ENCODE data around the gene FGF12.
A peak's percentile ranks its signal among the peaks of the same experiment; 100 is the strongest.

Gene FGF12

DNA sequence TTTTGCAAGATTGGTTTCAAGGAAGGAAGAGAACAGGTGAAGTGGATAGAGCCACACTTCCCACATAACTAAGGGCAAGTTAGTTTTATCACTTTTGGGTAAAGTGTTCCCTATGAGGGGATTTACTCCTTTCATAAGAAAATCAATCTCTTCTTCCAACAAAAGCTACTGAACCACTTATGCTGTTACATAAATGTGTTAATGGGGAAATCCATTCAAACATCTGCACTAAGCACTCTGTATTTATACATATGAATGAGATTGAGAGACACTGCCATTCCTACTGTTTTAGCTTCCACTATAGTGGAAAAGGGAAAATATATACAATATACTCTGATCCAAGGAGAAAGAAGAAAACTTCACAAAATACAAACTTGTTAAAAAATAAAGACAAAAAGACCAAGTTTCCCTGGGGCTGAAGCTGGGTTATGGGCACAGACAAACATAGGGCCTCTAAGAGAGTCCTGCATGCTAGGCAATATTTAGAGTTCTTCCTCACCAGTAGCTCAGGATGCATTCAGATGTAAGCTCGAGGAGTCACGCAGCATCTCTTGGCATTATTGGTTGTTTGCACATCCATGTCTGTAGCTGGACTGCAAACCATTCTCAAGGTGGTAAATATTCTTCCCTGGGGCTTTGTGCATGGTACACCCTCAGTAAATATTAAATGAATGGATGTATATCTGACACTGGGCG, 454.2 kb downstream of the FGF12 start:
- DNase-seq (ENCODE audit: low read depth): no peak
- no peak overlapping the region for H3K4me3 ChIP-seq (ENCODE audit: low read depth, low read length)
- in situ Hi-C loops (cut with HindIII; ENCODE audit: low sequenced_read_pairs): no loop called here
- TF ChIP-seq, protein P1, sequence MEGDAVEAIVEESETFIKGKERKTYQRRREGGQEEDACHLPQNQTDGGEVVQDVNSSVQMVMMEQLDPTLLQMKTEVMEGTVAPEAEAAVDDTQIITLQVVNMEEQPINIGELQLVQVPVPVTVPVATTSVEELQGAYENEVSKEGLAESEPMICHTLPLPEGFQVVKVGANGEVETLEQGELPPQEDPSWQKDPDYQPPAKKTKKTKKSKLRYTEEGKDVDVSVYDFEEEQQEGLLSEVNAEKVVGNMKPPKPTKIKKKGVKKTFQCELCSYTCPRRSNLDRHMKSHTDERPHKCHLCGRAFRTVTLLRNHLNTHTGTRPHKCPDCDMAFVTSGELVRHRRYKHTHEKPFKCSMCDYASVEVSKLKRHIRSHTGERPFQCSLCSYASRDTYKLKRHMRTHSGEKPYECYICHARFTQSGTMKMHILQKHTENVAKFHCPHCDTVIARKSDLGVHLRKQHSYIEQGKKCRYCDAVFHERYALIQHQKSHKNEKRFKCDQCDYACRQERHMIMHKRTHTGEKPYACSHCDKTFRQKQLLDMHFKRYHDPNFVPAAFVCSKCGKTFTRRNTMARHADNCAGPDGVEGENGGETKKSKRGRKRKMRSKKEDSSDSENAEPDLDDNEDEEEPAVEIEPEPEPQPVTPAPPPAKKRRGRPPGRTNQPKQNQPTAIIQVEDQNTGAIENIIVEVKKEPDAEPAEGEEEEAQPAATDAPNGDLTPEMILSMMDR (IDR thresholded peaks at IDR 0.05; ENCODE audit: low read depth, low read length, missing control alignments): no peak

DNA sequence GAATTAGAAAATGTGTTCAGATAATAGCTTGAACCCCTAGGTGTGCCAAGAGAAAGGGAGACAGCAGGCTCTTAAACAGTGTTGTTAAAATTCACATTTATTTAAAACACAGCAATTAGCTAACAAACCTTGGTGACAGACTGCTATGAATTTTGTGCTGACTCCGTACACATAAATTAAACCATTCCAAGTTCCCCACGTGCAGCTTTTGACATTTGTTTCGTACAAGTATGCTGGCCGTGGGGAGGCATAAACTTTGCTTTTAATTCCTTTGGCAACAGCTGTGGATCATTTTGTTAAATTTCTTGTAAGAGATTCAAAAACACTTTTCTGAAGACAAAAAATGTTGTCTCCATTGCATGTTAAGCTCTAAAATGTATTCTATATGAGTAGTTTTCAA, 465.3 kb downstream of the FGF12 start:
- no peak overlapping the region for H3K4me3 ChIP-seq (ENCODE audit: low read depth, low read length)
- TF ChIP-seq, protein P1 (IDR thresholded peaks at IDR 0.05; ENCODE audit: low read depth, low read length, missing control alignments): no peak
- no peak for DNase-seq (ENCODE audit: low read depth)
- in situ Hi-C loops (cut with HindIII; ENCODE audit: low sequenced_read_pairs): no loop called here

DNA sequence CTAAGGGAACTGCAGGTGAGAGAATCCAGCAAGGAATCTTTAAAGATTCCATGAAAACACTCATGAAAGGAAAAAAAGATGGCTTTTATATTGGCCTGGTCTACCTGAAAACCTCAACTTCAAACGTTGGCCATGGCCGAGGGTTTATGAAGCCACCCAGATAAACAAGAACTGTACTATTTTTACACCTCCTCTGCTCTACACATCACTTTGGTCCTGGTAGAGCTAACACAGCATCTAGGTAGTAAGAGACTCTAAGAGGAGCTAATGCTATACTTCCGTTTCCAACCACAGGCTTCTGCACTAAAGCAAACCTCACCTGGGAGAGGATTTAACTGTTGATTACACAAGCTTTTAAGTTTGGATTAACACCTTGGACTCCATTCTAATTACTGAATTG, 466.2 kb downstream of the FGF12 start:
- in situ Hi-C loops (cut with HindIII; ENCODE audit: low sequenced_read_pairs): no loop called here
- H3K4me3 ChIP-seq (ENCODE audit: low read depth, low read length): no peak overlapping the region

DNA sequence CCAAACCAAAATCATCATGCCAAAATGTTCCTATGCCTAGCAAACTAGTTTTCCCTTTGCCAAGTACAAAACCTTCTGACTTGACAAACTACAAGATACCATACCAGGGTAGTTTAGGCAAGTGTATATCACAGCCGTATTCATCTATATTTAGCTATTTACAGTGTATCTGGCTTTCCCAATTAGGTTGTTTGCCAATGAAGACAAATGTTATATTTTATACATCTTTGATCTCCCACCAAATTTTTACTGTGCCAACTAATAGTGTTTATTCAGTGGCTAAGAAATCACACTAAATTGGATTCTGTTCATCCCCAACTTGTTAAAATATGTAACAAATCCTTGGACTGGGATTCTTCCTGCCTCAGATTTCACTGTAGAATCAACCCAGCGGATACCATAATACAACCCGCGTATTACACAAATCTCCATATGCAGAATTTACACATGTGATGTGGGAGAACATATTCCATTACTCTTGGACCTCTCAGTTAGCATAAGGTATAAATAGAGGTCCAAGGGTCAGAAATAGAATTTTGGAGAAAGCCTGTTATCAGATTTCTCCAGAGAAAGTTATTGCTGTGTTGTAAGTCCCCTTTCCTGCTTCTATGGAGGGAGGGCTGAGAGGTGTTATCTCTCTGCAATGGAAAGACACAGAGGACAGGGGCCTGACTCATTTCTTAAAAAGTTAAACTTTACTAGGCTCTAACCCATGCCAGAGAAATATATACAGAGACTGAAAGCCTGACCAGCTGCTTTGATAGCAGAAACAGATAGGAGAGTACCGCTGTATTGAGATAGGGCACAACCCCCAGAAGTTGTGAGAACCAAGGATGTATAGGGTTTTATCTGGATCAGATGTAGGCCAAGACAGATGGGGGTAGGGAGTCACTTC, 467.0 kb downstream of the FGF12 start:
- H3K4me3 ChIP-seq (ENCODE audit: low read depth, low read length): no peak overlapping the region
- TF ChIP-seq, protein P1 (IDR thresholded peaks at IDR 0.05; ENCODE audit: low read depth, low read length, missing control alignments): no peak
- in situ Hi-C loops (cut with HindIII; ENCODE audit: low sequenced_read_pairs): no loop called here
- no peak for DNase-seq (ENCODE audit: low read depth)

More for the DNA sequence above, 466.2 kb downstream of the FGF12 start:
- DNase-seq (ENCODE audit: low read depth): no peak
- TF ChIP-seq, protein P1 (IDR thresholded peaks at IDR 0.05; ENCODE audit: low read depth, low read length, missing control alignments): no peak

DNA sequence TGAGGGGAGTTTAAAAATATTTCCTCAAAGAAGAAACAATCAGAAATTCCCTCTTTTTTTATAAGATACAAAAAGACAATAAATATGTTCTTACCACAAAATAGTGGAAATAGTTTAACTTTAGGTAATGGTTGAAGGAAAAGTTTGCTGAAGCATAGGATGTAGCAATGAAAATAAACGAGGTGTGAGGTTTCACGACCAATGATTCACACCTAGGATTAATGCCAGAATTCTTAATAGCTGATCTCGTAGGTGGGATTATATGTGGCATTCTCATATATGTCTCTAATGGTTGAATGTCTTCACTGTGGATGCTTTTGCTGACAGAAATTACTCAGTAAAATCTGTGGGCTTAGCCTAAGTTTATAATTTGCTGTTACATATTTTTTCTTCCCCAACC, 467.7 kb downstream of the FGF12 start:
- TF ChIP-seq, protein P1 (IDR thresholded peaks at IDR 0.05; ENCODE audit: low read depth, low read length, missing control alignments): no peak
- peak; percentile 8 for DNase-seq (ENCODE audit: low read depth)
- H3K4me3 ChIP-seq (ENCODE audit: low read depth, low read length): no peak overlapping the region
- in situ Hi-C loops (cut with HindIII; ENCODE audit: low sequenced_read_pairs): no loop called here

DNA sequence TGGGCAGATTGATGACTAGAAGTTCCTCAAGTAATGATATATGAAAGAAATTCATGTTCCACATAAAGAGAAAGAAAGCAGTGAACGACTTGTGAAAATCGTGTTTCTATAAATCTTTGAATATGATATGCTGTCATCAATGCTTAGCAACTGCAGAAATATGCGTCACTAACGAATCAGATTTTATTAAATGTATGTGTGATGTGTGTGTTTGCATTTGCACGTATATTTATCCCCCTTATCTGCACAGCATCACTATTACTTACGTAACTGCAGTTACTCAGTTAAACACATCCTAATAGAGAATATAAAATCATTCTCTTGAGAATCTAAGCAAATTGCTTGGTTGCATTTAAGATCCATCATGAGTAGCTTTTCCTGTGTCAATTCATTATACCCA, 468.6 kb downstream of the FGF12 start:
- TF ChIP-seq, protein P1 (IDR thresholded peaks at IDR 0.05; ENCODE audit: low read depth, low read length, missing control alignments): no peak
- no peak overlapping the region for H3K4me3 ChIP-seq (ENCODE audit: low read depth, low read length)
- in situ Hi-C loops (cut with HindIII; ENCODE audit: low sequenced_read_pairs): no loop called here
- no peak for DNase-seq (ENCODE audit: low read depth)

Measured in astrocyte of the cerebellum (primary cell).